Activated CD8-positive, alpha-beta T cell treated with anti-CD3 and anti-CD28 coated beads for 36 hours (primary cell): Measurements from ENCODE around the gene MBD3L2B. TPM values are rescaled to one million over a fixed set of nuclear protein-coding genes. Genes with fewer than 3 reads are reported as not detected.

Source experiments
- ATAC-seq: fragments of 200-7000 bp; cut with Tn5 transposase; one replicate; pipeline ENCODE4 v1.10.0; 2021; ENCODE audit warnings: mild to moderate bottlenecking, moderate library complexity
- CTCF ChIA-PET: fragments of 350-600 bp; sonication (Branson Sonifier 250); formaldehyde crosslinking; loops from one replicate; lab custom pipeline; 2021; ENCODE audit warnings: antibody characterized with exemption; lab: Charles Lee
- POLR2A ChIA-PET: fragments of 350-600 bp; sonication (Branson Sonifier 250); formaldehyde crosslinking; loops from one replicate; lab custom pipeline; 2021; ENCODE audit warnings: antibody characterized with exemption; lab: Charles Lee
- DNase-seq: peaks from one replicate; pipeline ENCODE4 v3.0.0-alpha.2; 2020
- H3K27ac Mint-ChIP-seq: one replicate; pipeline ENCODE4 v1.8.0; 2021; ENCODE audit warnings: mild to moderate bottlenecking, mixed read lengths
- H3K27me3 Mint-ChIP-seq: one replicate; pipeline ENCODE4 v1.8.0; 2021; ENCODE audit warnings: mixed read lengths
- H3K36me3 Mint-ChIP-seq: one replicate; pipeline ENCODE4 v1.8.0; 2021; ENCODE audit warnings: low read depth, mixed read lengths
- H3K4me1 Mint-ChIP-seq: one replicate; pipeline ENCODE4 v1.8.0; 2021; ENCODE audit warnings: low read depth, mixed read lengths
- H3K4me3 Mint-ChIP-seq: one replicate; pipeline ENCODE4 v1.8.0; 2021; ENCODE audit warnings: mild to moderate bottlenecking, moderate library complexity, mixed read lengths
- H3K9me3 Mint-ChIP-seq: one replicate; pipeline ENCODE4 v1.8.0; 2021; ENCODE audit warnings: mixed read lengths
- intact Hi-C: fragments of 100-400 bp; cut with micrococcal nuclease; formaldehyde crosslinking; loops from one replicate; pipeline ENCODE4 v1.10.0; 2022
- total RNA-seq, 2 experiments: library from RNA; stranded (reverse); gene quantifications; one replicate each; pipeline ENCODE4 v1.2.3, GENCODE V29; 2021
- TF ChIP-seq, protein P1 (sequence below): fragments of 200-600 bp; IDR thresholded peaks from one replicate; pipeline ENCODE4 v1.8.0; 2022; ENCODE audit warnings: antibody characterized with exemption, mild to moderate bottlenecking

MBD3L2B gene
- total RNA-seq, 2 experiments from 2014 or later, result not detected

DNA sequence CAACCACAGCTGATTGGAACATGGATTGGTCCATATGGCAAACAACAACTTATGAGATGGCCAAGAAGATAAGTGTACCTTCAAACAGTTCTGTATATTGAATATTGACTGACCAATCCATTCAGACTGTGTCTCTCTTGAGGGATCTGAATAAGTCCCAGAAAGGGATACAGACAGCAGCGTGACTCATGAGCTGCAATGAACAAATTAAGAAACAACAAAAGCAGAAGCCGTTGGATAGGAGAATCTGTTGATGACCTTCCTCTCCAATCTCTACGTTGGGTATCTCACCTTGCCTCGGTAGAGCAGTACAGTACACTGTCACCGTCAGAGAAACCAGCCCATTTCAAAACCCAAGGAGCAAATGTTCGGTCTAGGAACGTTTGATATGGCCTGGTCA, 21.3 kb downstream of the MBD3L2B start:
- ATAC-seq (no peak), DNase-seq (no peak)
- H3K36me3 Mint-ChIP-seq, result no peaks in the 10 kb centered on the region
- no peaks in the 10 kb centered on the region for H3K27me3 Mint-ChIP-seq
- ChIA-PET POLR2A (no interaction called here), CTCF (interaction anchor here (1.4 kb wide), 1 partner anchor 36 kb away, joined by 5 read pairs; no protein-coding TSS in a partner anchor)
- no peak overlapping the region for H3K4me3 Mint-ChIP-seq
- peaks cover 7% of the 10 kb centered on the region for H3K4me1 Mint-ChIP-seq
- no peak overlapping the region for H3K27ac Mint-ChIP-seq
- intact Hi-C loops, result no loop called here
- H3K9me3 Mint-ChIP-seq, result peaks cover 3% of the 10 kb centered on the region
- TF ChIP-seq, protein P1, sequence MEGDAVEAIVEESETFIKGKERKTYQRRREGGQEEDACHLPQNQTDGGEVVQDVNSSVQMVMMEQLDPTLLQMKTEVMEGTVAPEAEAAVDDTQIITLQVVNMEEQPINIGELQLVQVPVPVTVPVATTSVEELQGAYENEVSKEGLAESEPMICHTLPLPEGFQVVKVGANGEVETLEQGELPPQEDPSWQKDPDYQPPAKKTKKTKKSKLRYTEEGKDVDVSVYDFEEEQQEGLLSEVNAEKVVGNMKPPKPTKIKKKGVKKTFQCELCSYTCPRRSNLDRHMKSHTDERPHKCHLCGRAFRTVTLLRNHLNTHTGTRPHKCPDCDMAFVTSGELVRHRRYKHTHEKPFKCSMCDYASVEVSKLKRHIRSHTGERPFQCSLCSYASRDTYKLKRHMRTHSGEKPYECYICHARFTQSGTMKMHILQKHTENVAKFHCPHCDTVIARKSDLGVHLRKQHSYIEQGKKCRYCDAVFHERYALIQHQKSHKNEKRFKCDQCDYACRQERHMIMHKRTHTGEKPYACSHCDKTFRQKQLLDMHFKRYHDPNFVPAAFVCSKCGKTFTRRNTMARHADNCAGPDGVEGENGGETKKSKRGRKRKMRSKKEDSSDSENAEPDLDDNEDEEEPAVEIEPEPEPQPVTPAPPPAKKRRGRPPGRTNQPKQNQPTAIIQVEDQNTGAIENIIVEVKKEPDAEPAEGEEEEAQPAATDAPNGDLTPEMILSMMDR, result no peak

DNA sequence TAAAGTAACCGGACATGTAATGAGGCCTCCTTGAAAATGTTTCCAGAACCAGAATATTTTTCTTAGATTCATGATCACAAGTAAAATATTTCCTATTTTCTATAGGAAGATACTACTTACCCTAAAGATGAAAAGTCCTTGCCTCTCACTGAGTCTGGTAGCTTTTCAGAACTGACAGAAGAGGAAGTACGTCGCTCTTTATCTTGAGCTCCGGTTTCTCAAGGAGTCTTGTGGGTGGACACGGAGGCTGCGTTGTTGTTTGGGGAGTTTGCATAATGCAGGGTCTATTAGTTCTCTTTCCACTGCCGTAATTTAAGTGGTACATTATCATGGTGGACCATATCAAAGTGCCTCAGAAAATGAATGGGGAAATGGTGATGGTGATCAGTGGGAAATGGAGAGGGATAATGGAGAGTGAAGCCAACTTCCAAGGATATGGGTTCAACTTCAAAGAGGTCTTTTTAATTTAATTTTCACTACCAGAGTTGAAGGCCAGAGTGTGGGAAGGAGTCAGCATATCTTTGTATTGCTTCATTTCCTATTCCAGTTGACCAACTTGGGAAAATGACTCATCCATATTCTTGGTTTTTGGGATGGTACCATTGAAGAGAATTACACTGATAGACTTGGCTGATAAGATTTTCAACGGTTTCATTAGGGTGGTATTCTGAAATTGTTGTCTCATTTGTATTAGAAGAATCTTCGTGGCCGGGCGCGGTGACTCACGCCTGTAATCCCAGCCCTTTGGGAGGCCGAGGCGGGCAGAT, 23.4 kb downstream of the MBD3L2B start:
- no peak overlapping the region for H3K4me3 Mint-ChIP-seq
- H3K4me1 Mint-ChIP-seq, result peaks cover 7% of the 10 kb centered on the region
- H3K36me3 Mint-ChIP-seq, result no peaks in the 10 kb centered on the region
- no peak for DNase-seq
- H3K9me3 Mint-ChIP-seq, result peaks cover 5% of the 10 kb centered on the region
- H3K27ac Mint-ChIP-seq, result no peak overlapping the region
- no peaks in the 10 kb centered on the region for H3K27me3 Mint-ChIP-seq
- no peak for ATAC-seq
- TF ChIP-seq, protein P1, result no peak
- intact Hi-C loops, result no loop called here
- POLR2A ChIA-PET, result no interaction called here
- CTCF ChIA-PET, result no interaction called here

DNA sequence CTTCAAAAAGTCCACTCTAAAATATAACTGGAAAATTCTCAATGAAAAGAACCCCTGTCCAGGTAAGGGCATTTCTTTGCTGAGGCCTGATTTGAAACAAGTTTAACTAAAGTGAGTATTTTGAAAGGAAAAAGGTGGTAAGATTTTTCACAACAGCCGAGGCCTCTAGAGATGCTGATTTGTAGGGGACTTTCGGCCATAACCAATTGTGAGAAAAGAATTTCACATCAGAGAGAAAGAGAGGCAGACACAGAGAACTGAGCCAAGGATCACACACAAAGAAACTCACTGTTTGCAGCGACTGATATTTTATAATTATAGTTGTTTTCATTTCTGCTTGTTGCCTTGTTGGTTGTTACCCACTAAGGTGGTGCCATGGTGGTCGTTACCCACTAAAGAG, 24.4 kb downstream of the MBD3L2B start:
- H3K27ac Mint-ChIP-seq, result no peak overlapping the region
- intact Hi-C loops, result no loop called here
- ATAC-seq (no peak), DNase-seq (no peak)
- POLR2A ChIA-PET, result no interaction called here
- TF ChIP-seq, protein P1, result no peak
- CTCF ChIA-PET, result no interaction called here
- no peak overlapping the region for H3K4me3 Mint-ChIP-seq
- no peaks in the 10 kb centered on the region for H3K27me3 Mint-ChIP-seq
- H3K9me3 Mint-ChIP-seq, result peaks cover 5% of the 10 kb centered on the region
- H3K4me1 Mint-ChIP-seq, result peaks cover 7% of the 10 kb centered on the region
- no peaks in the 10 kb centered on the region for H3K36me3 Mint-ChIP-seq

DNA sequence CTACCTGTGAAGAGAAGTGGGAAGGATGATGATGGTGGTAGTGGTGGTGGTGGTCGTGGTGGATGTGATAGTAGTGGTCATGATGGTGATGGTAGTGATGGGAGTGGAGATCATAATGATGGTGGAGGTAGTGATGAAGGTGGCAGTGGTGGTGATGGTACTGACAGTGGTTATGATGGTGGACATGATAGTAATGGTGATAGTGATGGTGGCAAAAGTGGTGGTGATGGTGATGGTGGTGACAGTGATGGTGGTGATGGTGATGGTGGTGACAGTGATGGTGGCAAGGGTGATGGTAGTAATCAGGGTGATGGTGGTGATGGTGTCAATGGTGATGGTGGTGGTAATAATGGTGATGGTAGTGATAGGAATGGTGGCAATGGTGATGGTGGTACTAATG, 26.2 kb downstream of the MBD3L2B start:
- ATAC-seq (no peak), DNase-seq (no peak)
- intact Hi-C loops, result no loop called here
- CTCF ChIA-PET, result no interaction called here
- TF ChIP-seq, protein P1, result no peak
- Mint-ChIP-seq H3K4me1 (peaks cover 7% of the 10 kb centered on the region), H3K36me3 (no peaks in the 10 kb centered on the region), H3K27me3 (no peaks in the 10 kb centered on the region), H3K27ac (no peak overlapping the region), H3K9me3 (peaks cover 5% of the 10 kb centered on the region), H3K4me3 (no peak overlapping the region)
- POLR2A ChIA-PET, result no interaction called here

DNA sequence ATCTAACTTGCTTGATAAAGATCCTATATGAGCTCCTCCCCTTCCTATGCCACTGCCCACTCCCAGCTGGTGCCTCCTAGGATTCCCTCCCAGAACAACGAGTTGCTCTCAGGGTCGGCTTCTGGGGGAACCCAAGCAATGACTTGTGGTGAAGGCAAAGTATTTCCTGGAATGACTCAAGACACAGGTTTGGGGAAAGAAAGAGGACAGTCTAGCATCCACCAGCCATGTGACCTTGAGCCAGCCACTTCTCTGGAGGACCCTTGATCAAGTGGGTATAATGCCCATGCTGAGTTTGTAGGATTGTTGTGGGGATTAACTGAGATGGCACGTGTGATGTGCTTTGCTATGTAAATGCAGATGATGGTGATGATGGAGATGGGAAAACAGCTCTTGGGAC, 33.0 kb downstream of the MBD3L2B start:
- Mint-ChIP-seq H3K27me3 (no peaks in the 10 kb centered on the region), H3K9me3 (peaks cover 20% of the 10 kb centered on the region), H3K36me3 (peaks cover 6% of the 10 kb centered on the region), H3K27ac (no peak overlapping the region), H3K4me3 (no peak overlapping the region), H3K4me1 (peaks cover 2% of the 10 kb centered on the region)
- POLR2A ChIA-PET, result interaction anchor here (0.6 kb wide), 1 partner anchor 14 kb away, joined by 3 read pairs; no protein-coding TSS in a partner anchor
- no peak for DNase-seq
- intact Hi-C loops, result no loop called here
- CTCF ChIA-PET, result interaction anchor here (1.1 kb wide), 1 partner anchor 34 kb away, joined by 3 read pairs; no protein-coding TSS in a partner anchor
- no peak for ATAC-seq
- TF ChIP-seq, protein P1, result no peak
